ENCODE results near the gene CLEC4M.

Gene CLEC4M

GRCh38 chr19:7762719-7763293, at the start of gene CLEC4M:
CLEC4M (plus strand) TSS chr19:7763243; CDS start chr19:7763267, 24 bp downstream.
- no peak for DNase-seq

GRCh38 chr19:7715671-7716070, 47.4 kb upstream of the CLEC4M start:
- DNase-seq: no peak

GRCh38 chr19:7716762-7717161, 46.3 kb upstream of the CLEC4M start:
- DNase-seq: no peak

- no peak for DNase-seq
Measured at GRCh38 chr19:7718668-7719067, 44.4 kb upstream of the CLEC4M start.

GRCh38 chr19:7720351-7720750, 42.7 kb upstream of the CLEC4M start:
- no peak for DNase-seq

GRCh38 chr19:7722231-7722651, 40.8 kb upstream of the CLEC4M start:
- DNase-seq: no peak

- no peak for DNase-seq
Measured at GRCh38 chr19:7725791-7726190, 37.3 kb upstream of the CLEC4M start.

- no peak for DNase-seq
Measured at GRCh38 chr19:7729211-7729610, 33.8 kb upstream of the CLEC4M start.

GRCh38 chr19:7729831-7730285, 33.2 kb upstream of the CLEC4M start:
- DNase-seq: no peak

- no peak for DNase-seq
Measured at GRCh38 chr19:7730286-7731217, 32.5 kb upstream of the CLEC4M start.

- no peak for DNase-seq
Measured at GRCh38 chr19:7731218-7731595, 31.8 kb upstream of the CLEC4M start.

GRCh38 chr19:7731615-7732014, 31.4 kb upstream of the CLEC4M start:
- no peak for DNase-seq

GRCh38 chr19:7732045-7732444, 31.0 kb upstream of the CLEC4M start, which contains the start of gene CLEC4G:
CLEC4G (minus strand) TSS chr19:7732110; CDS start chr19:7732102, 8 bp downstream.
- no peak for DNase-seq

GRCh38 chr19:7733376-7733775, 29.7 kb upstream of the CLEC4M start:
- DNase-seq: no peak

- no peak for DNase-seq
Measured at GRCh38 chr19:7734220-7735203, 28.5 kb upstream of the CLEC4M start.

GRCh38 chr19:7736148-7736547, 26.9 kb upstream of the CLEC4M start:
- DNase-seq: no peak

GRCh38 chr19:7737215-7737614, 25.8 kb upstream of the CLEC4M start:
- no peak for DNase-seq

- no peak for DNase-seq
Measured at GRCh38 chr19:7738023-7738422, 25.0 kb upstream of the CLEC4M start.

- DNase-seq: no peak
Measured at GRCh38 chr19:7739211-7739755, 23.8 kb upstream of the CLEC4M start.

- DNase-seq: no peak
Measured at GRCh38 chr19:7739801-7740681, 23.0 kb upstream of the CLEC4M start.

- DNase-seq: no peak
Measured at GRCh38 chr19:7740682-7741054, 22.4 kb upstream of the CLEC4M start.

- DNase-seq: no peak
Measured at GRCh38 chr19:7742575-7742974, 20.5 kb upstream of the CLEC4M start.

Measured in CD4-positive, alpha-beta T cell treated with Interleukin-21 for 1 hour (primary cell).